ENCODE measurements around the gene ABCB1.

The ABCB1 gene

DNA sequence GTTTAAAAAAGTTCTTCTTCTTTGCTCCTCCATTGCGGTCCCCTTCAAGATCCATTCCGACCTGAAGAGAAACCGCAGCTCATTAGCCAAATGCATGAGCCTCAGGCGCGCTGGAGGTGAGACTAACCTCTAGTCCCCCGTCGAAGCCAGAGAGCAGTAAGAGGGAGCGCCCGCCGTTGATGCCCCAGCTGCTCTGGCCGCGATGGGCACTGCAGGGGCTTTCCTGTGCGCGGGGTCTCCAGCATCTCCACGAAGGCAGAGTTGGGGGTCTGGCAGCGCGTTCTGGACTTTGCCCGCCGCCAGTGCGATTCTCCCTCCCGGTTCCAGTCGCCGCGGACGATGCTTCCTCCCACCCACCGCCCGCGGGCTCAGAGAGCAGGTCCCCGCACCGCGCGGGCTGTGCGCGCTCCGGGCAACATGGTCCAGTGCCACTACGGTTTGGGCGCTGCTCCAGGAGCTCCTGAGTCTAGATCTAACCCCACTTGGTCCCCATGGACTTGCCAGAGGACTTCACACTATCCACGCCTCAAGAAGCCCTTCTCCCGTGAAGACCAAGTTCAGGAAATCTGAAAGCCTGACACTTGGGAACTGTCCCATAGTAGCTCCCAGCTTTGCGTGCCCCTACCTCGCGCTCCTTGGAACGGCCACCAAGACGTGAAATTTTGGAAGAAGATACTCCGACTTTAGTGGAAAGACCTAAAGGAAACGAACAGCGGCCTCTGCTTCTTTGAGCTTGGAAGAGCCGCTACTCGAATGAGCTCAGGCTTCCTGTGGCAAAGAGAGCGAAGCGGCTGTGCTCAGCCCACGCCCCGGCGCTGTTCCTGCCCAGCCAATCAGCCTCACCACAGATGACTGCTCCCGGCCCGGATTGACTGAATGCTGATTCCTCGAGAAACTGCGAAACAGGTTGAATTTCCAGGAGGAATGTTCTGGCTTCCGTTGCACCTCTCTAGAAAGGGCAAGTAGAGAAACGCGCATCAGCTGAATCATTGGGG lies at the start of gene ABCB1:
Gene ABCB1 (minus strand): TSS at position 755 of the 995 bp plus-strand sequence. CDS start 700 bp downstream, at position 55.
- DNase-seq = peak; percentile 42 to 51

DNA sequence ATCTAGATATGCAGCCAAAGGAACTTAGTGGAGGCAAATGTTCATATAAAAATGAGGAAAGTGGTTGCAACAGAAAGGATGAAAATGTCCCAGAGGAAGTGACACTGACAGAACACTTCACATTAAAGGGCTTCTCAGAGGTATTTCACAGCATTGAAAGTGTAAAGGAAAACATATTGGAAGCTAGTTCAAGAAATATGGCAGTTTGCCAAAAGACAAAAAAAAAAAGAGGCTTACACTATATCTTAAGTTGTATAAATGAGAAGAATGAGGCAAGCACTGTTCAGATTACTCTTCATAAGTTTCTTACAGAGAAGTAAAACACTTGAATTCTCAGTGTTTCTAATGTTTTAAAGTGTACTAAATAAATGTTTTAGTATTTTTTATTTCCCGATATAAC lies 47.6 kb upstream of the ABCB1 start:
- no peak for DNase-seq

DNA sequence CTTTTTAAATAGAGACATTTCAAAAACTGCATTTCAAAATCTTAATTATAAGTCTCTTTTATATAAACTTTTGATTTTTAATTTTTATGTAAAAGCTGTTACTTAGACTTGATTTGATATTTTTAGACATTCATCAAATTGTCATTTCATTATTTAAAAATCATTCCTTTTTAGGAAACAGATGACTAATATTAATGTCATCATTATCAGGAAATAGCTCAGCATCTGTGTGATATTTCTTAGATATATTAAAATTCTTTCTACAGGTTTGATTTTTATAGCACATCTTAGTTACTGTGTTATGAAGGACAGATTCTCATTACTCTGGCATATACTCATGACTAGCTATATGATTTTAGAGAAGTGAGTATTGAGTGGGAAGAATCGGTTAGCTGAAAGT lies 44.8 kb upstream of the ABCB1 start:
- no peak for DNase-seq

DNA sequence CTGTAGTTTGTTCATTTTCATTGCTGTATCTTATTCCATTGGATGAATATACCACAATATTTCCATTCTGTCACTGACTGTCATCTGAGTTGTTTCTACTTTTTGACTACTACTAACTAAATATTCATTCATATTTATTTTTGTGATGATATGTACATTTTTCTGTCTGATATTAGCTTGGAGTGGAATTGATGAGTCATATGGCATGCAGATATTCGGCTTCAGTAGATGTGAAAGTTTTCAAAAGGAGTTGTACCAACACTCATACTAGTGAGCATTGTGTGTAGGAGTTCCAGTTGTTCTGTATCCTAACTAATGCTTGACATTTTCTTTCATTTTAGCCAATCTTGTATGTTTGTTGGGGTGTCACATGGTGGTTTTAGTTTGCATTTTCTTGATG lies 35.2 kb upstream of the ABCB1 start:
- DNase-seq = no peak

DNA sequence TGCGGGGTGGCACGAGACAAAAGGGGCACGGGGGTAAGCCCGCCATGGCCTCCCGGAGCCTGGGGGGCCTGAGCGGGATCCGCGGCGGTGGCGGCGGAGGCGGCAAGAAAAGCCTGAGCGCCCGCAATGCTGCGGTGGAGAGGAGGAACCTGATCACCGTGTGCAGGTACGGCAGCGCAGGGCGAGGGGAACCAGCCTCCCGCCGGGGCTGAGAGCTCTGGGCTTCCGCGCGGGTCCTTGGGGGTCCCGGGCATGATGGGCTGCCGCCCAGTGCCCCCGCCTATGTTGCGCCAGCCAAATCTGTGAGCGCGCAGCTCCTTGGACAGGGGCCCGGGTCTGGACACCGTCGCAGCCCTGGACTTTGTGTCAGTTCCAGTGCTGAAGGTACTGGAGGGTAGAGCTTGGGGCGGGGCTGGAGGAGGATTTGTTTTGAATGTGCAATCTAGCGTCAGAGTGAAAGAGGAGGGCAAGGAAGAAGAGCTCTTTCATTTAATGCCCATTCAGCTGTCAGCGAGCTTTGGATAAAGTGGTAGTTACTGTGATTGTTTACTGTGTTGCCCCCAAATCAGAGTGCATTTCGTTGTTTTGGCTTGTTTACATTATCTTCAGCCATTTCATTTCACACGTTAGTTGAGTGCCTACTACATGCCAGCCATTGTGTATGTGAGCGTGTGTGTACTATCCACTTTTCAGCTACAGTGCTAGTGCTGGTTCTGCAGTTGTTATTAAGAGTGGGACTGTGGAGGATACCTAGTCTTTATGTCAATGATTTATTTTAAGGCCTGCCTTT lies 28.3 kb upstream of the ABCB1 start:
- DNase-seq = peak; percentile 4

DNA sequence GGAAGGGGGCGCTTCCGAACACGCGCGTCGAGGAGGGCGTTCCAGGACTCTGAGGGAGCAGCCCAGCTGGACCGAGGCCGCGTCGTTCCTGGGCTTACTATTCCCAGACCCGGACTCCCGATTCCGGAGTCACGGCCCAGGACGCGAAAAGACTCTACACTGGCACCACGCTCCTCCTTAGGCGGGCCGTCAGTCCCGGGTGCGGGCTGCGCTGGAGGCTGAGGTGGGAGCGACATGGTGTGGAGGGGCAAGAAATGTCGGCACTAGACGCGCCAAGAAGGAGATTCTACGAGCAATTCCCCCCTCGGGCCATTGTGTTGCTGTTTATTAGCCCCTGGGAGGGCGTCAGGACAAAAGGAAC lies 26.9 kb upstream of the ABCB1 start:
- DNase-seq = peak in 1 of 2 donors; percentile 1

DNA sequence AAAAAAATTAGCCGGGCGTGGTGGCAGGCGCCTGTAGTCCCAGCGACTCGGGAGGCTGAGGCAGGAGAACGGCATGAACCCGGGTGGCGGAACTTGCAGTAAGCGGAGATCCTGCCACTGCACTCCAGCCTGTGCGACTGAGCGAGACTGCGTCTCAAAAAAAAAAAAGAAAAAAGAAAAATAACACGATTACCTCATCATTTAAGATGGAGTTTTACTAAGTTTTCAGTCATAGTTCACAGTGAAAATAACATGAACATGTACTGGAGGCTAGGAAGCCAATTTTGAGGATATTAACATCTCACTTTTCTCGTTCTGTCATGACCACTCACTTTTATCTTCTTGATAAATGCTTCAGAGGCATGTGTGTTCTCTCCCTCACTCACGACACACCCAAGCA lies 24.4 kb upstream of the ABCB1 start:
- DNase-seq = no peak

DNA sequence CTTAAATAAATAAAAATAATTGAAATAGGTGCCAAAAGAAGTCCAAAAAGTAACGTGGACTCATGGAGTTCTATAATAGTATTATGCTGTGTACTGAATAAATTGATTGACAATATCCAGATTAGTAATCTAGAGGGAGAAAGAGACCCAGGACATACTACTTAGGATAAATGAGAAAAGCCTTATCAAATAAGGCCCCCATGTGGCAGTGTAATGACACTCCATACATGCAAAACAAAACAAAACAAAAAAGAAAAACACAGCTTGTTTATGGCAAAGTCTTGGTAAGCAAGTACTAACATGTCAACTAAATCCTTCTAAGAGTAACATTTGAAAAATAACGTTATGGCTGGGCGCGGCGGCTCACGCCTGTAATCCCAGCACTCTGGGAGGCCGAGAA lies 23.9 kb upstream of the ABCB1 start:
- no peak for DNase-seq

DNA sequence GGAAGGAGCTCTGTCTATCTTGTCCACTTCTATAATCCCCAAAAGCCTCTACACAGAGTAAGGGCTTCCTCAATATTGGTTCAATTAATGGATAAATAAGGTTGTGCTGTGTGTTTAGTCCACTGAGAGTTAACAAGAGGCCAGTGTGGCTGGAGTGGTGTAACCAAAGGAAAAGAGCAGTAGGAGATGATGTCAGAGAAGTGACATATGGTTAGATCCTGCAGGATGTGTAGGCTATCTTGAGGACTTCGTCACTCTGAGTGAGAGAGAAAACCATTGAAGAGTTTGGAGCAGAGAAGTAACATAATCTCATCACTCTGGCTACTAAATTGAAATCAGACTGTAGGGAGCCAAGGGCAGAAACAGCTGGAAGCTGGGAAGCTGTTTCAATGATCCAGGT lies 14.5 kb upstream of the ABCB1 start:
- no peak for DNase-seq

DNA sequence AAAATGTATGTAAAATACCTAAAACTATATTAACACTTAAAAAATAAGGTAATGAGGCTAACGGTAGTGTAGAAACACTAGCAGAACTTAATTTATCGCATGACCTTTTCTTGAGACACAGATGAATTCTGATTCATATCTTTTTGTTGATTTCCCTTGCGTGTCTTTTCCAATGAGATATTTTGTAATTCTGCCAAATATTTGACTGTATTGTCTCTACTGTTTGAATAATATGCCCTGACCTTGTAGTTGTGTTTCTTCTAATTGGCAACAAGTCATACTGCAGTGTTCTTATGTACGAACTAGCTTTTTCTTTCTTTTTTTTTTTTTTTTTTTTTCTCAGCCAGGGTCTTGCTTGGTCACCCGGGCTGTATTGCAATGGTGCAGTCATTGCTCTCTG lies 9.2 kb upstream of the ABCB1 start:
- DNase-seq = no peak

DNA sequence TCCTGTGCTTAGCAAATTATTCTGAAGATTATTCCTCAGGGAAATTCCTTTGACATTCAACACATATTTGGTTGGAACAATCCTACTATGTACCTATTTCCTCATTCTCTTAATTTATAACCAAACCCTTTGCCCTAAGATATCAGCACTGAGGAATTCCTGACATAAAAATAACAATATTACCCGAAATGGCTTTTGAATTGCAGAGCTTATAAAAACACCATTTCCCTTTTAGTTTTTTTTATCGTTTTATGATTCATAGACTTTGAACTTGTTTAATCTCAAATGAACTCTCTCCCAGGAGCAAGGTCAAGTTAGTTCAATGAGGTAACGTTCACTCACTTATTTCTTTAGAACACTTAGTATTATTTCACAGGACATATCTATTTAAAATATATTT lies 7.7 kb upstream of the ABCB1 start:
- no peak for DNase-seq

DNA sequence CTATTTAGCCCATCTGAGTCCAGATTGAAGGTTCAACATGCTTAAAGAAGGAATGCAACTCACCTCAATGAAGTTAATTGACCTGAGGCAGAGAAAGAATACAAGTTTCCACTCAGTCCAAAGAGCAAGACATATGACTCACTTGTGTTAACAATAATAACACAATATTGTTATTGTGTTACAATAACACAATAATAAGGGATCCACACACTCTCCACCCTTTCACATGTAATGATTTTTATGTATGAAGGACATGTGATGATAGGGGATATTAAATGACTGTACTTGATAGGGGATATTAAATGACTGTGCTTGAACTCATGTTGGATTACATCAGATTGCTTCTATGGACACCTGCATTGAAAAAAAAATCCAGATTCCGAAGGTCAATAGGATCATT lies 3.6 kb upstream of the ABCB1 start:
- no peak for DNase-seq

DNA sequence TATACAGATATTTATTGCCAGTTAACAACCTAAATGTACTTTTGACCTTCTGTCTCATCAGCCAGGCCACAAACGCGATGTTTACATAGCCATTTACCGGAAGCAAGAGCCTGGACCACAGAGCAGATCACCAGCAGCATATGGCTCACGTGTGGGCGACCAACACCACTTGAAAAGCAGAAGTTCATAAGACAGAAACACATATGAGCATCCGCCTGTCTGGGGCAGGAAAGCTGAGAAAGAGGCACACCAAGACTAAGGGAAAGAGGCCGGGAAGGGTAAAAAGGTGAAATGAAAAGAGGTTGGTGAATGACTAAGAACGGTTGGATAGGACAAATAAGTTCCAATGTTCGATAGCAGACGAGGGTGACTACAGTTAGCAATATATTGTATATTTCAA lies 1.3 kb downstream of the ABCB1 start:
- peak; percentile 45 to 67 for DNase-seq

DNA sequence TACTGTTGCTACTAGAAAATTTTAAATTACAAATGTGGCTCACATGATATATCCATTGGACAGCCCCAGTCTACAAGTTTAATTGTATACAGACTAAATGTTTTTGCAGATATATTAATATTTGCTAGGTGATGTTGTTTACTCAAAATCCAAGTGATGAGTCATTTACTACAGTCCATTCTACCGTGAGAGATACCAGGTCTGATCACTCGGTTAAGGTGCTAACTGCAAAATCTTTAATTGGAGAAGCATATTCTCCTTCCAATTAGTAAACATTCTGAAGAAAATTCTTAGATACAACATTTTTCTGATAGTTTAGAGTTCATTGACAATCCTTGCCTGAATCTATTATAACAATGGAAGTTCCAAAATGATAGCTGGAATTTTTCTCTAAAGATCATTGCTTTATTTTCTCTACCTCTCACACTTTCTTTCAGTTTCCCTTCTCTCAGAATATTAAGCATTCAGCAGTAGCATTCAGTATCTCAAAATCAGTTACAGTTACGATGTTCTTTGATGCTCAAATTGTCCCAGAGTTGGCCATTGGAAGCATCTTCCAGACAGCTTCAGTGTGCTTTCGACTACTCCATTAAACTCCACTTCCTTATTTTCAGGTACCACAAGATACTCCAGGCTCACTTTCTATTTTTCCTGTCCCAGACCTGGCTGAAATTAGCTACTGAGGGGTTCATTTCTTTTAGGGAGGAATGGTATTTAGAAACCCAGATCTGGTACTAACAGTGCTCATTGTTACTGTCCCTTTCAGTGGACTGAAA lies 2.3 kb downstream of the ABCB1 start:
- DNase-seq = no peak

DNA sequence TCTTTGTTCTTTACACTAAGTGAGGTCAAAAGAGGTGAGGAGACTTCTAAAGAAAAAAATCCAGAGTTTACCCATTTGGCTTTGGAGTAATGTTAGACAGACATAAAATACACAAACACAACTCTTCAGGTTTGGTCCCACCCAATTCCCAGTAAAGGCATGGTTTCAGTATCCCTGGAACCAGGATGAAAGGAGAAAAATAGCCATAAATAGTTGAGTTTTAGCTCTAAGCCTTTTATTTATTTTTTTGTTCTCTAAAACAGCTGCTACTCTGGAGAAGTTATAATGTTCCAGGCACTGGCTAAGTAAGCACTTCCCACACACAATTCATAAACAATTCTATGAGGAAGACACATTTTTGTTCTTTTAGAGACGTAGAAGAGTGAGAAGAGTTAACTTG lies 4.0 kb downstream of the ABCB1 start:
- no peak for DNase-seq

DNA sequence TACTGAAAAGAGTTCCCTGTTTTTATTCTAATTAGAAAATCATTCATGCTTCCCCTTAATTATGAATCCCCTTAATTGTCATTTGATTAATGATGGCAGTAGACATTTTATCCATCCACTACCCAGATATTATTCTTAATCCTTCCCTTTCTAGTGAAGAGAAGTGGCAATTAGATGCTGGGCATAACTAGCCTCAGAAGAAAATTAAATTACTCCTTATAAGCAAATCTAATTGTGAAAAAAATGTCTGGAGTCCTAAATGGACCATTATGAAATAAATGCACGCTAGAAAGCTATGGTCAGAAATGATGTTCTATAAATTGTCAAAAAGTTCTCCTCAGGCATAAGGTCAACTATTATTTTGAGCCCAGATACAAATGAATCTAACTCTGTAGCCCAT lies 4.5 kb downstream of the ABCB1 start:
- no peak for DNase-seq

DNA sequence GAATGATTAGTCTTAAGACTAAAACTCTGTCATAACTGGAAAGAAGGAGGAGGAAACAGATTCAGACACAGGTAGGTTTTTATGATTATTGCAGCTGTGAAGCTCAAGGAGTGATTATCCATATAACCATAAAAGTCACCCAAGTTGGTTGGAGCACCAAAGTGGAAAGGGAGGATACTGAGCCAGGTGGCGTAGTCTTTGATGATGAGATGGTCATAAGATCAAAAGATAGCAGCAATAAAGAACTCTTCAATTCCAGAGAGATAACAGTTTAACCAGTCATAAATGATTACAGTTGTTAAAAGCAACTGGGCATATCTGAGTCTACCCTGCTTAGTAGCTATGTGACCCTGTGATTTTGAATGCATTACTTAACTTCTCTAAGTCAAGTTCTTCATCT lies 8.4 kb downstream of the ABCB1 start:
- no peak for DNase-seq

DNA sequence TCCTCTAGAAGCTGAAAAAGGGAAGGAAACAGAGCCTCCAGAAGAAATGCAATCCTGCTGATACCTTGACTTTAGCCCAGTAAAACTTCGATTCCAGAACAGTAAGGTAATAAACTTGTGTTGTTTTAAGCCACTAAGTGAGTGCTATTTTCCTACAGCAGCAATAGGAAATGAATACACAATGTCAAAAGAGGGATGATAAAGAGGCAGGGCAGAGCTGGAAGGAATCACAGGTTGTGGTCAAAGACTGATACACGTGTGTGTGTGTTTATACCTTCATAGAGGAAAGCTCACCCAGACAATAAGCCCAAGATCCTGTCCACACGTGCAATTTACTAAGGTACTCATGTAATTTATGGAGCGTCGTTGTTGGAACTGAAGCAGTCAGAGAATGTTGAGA lies 9.5 kb downstream of the ABCB1 start:
- no peak for DNase-seq

DNA sequence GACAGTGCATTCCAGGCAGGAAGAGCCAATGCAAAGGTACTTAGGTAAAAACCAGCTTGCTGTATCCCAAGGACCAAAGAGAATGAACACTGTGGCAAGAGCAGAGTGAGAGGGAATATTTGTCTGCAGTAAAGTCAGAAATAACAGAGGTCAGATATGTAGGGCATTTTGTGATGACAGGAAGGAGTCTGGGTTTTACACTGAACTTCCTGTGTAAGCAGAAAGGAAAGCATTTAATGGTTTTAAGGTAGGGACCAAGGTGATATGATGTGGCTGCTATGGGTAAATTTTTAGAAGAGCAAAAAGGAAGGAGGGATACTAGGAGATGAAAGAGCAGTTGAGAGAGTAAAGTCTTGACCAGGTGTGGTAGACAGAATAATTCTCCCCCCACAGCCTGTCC lies 10.1 kb downstream of the ABCB1 start:
- DNase-seq = peak in 1 of 2 donors; percentile 10

DNA sequence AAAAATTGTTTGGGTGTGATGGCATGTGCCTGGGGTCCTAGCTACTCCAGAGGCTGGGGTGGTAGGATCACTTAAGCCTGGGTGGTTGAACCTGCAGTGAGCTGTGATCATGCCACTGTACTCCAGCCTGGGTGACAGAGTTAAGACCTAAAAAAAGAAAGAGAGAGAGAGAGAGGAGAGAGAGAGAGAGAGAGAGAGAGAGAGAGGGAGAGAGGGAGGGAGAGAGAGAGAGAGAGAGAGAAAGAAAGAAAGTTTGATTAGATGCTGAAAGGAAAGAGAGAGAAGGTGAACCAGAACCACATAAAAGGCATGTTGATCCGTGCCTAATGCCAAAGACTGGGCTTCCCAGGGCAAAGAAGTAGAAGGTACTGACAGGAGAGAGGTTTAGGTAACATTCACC lies 11.1 kb downstream of the ABCB1 start:
- no peak for DNase-seq

DNA sequence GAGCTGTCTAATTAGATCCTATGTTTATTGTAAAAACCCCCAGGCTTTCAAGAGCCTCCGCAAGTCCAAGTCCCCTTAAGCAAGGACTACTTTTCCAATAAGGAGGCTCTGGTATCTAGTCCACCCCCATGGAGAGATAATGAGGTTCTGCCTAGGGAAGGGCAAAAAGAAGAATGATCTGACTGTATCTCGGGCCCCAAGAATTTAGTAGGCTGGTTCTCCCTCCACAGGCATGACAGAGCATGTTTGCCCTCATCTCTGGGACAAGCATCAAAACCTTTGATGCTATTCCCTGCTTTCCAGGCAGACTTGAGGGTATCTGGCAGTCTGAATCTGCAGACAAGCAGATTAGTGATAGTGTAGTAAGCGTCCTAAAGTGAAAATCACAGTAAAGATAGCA lies 19.0 kb downstream of the ABCB1 start:
- DNase-seq = no peak

DNA sequence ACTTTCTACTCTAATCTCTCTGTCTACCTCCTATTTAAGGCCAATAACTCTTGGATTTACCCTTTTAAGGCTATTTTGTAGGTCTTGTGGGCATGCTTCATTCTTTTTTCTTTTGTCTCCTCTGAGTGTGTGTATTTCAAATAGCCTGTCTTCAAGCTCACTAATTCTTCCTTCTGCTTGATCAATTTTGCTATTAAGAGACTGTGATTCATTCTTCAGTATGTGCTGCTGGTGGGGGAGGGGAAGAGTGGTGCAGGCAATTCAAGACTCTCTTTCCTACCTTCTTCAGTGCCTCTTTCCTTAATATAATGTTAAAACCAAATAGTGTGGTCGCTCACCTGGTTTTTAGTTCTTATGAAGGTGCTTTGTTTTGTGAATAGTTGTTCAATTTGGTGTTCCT lies 20.0 kb downstream of the ABCB1 start:
- DNase-seq = no peak

DNA sequence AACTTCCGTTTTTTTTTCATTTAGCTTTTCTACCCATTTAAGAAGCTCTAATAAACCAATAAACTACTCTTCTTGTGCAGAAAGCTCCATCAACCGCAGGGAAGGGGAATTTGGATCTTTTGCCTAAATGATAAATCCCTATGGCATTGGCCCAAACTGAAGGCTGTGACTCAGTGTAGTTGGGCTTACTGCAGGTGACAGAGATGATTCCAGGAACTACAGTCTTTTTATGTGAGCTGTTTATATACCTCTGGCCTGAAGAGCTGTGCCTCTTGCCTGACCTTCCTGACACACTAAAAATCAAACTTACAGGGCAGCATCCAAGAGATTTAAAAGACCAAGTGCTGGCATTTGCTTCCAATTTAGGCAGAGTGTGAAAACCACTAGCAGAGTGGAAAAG lies 25.2 kb downstream of the ABCB1 start:
- DNase-seq = no peak

Data from CD4-positive, alpha-beta T cell treated with Interleukin-1 beta for 1 hour (primary cell).